KMS-11 (cell line): ENCODE measurements around the gene MST1R.
"Not testable (repeated sequence)": the region's sequence is repeated elsewhere in the genome, so short reads cannot be mapped to it uniquely, and the experiment has no call there.

Experiments used
- H2AFZ ChIP-seq: fragments of 200-600 bp; sonication (generic); 2 replicates; pipeline ENCODE4 v1.6.1; 2016; ENCODE audit warnings: antibody characterized with exemption, mixed run types, low read depth
- H3K27ac ChIP-seq: fragments of 200-600 bp; sonication (generic); 2 replicates; pipeline ENCODE4 v1.6.1; 2016; ENCODE audit warnings: mild to moderate bottlenecking, mixed run types
- H3K27me3 ChIP-seq: fragments of 200-600 bp; sonication (generic); 2 replicates; pipeline ENCODE4 v1.6.1; 2017; ENCODE audit warnings: mild to moderate bottlenecking, low read depth, mixed run types, moderate library complexity; ENCODE audit not compliant: insufficient read depth
- H3K36me3 ChIP-seq: fragments of 200-600 bp; sonication (generic); 2 replicates; pipeline ENCODE4 v1.6.1; 2017; ENCODE audit warnings: mild to moderate bottlenecking, mixed run types; ENCODE audit not compliant: insufficient read depth
- H3K4me1 ChIP-seq: fragments of 200-600 bp; sonication (generic); 2 replicates; pipeline ENCODE4 v1.6.1; 2016; ENCODE audit warnings: mild to moderate bottlenecking, low read depth, mixed run types; ENCODE audit not compliant: poor library complexity, severe bottlenecking
- H3K4me2 ChIP-seq: fragments of 200-600 bp; sonication (generic); 2 replicates; pipeline ENCODE4 v1.7.0; 2016; ENCODE audit warnings: mild to moderate bottlenecking, mixed run types
- H3K4me3 ChIP-seq: fragments of 200-600 bp; sonication (generic); IDR thresholded peaks from 2 replicates; pipeline ENCODE4 v1.6.1; 2017; ENCODE audit warnings: low read depth, low read length, mixed read lengths; ENCODE audit not compliant: insufficient read depth
- H3K79me2 ChIP-seq: fragments of 200-600 bp; sonication (generic); 2 replicates; pipeline ENCODE4 v1.6.1; 2016; ENCODE audit warnings: low read depth, mixed run types; ENCODE audit not compliant: insufficient read depth
- H3K9ac ChIP-seq: fragments of 200-600 bp; sonication (generic); 2 replicates; pipeline ENCODE4 v1.6.1; 2016; ENCODE audit warnings: mild to moderate bottlenecking, mixed run types
- H4K20me1 ChIP-seq: fragments of 200-600 bp; sonication (generic); 2 replicates; pipeline ENCODE4 v1.6.1; 2016; ENCODE audit warnings: mild to moderate bottlenecking, mixed run types; ENCODE audit not compliant: insufficient read depth
- TF ChIP-seq, protein P1 (sequence below): fragments of 200-600 bp; sonication (generic); conservative IDR thresholded peaks from 2 replicates; pipeline ENCODE4 v1.6.1; 2017; ENCODE audit warnings: low read depth, mild to moderate bottlenecking, antibody characterized with exemption, low read length, moderate library complexity, mixed read lengths

The MST1R gene

DNA sequence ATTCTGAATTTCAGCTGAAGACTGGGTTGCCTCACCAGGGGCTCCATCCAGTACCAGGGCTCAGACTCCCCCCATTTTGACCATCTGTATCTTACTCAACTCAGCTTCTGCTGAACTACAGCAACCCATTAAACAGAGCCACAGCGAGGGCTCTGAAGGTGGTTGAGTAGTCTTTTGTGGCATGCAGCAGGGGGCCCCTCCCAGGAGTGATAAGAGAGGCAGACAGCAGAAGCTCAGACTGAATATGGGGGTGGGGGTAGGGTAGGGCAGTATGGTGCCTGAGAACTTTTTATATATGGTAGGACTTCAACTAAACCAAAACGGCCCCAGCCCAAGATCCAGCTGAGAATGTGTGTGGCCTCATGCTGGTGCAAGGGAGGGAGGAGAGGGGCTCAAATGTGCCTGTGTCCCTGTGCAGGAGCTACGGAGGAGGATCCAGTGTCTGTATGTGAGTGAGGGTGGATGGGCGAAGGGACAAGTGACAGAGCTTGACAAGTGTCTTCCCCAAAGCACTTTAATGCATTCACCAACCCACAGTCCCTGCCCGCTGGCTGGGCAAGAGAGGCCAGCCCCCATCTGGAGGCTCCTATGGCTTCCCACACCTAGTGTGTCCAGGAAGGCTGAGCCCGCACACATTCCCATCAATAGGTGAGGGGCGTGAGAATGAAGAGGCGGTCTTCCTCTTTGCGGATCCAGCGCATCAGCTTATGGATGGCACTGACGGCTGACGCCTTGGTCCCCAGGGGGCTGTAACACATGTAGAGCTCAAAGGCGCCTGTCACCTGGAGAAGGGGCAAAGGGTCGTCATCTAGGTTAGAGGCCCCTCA is 4.9 kb upstream of the MST1R start:
- H3K4me2 ChIP-seq, result no peak overlapping the region
- H3K9ac ChIP-seq, result no peak overlapping the region
- H3K36me3 ChIP-seq, result no peaks in the 10 kb centered on the region
- no peaks in the 10 kb centered on the region for H3K4me1 ChIP-seq
- TF ChIP-seq, protein P1, sequence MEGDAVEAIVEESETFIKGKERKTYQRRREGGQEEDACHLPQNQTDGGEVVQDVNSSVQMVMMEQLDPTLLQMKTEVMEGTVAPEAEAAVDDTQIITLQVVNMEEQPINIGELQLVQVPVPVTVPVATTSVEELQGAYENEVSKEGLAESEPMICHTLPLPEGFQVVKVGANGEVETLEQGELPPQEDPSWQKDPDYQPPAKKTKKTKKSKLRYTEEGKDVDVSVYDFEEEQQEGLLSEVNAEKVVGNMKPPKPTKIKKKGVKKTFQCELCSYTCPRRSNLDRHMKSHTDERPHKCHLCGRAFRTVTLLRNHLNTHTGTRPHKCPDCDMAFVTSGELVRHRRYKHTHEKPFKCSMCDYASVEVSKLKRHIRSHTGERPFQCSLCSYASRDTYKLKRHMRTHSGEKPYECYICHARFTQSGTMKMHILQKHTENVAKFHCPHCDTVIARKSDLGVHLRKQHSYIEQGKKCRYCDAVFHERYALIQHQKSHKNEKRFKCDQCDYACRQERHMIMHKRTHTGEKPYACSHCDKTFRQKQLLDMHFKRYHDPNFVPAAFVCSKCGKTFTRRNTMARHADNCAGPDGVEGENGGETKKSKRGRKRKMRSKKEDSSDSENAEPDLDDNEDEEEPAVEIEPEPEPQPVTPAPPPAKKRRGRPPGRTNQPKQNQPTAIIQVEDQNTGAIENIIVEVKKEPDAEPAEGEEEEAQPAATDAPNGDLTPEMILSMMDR, result no peak
- no peak overlapping the region for H2AFZ ChIP-seq
- H3K4me3 ChIP-seq, result no peak overlapping the region
- no peaks in the 10 kb centered on the region for H4K20me1 ChIP-seq
- no peaks in the 10 kb centered on the region for H3K27me3 ChIP-seq
- no peak overlapping the region for H3K27ac ChIP-seq
- no peaks in the 10 kb centered on the region for H3K79me2 ChIP-seq

DNA sequence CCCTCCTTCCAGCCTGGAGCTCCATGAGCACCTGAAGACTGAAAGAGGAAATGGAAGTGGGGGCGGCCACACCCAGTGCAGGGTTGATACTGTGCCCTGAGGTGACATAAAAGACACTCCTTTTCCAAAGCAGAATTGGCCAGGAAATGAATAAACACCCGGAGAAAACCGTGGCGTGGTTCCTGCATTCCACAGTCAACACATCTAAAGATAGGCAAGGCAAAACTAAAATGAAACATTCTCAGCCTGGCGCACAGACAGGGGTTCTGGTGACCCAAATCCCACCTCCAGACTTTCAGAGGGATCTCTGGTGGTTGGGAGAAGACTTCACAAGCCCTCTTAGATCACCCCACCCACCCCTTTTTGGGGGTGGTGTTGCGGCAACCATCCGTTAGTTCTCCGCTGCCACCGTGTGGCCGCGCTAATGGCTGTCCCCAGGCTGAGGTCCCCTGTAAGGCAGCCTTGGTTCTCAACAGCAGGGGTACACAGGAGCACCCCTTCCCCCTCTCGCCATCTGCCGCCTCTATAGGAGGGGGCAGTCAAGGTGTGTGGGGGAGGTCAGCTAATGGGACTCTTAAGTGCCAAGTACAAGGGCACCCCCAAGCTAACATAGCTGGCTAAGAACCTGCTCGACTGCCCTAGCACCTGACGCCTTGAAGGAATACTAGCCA is 2.5 kb upstream of the MST1R start:
- H2AFZ ChIP-seq, result no peak overlapping the region
- no peaks in the 10 kb centered on the region for H4K20me1 ChIP-seq
- no peaks in the 10 kb centered on the region for H3K79me2 ChIP-seq
- no peak overlapping the region for H3K4me3 ChIP-seq
- TF ChIP-seq, protein P1, result no peak
- H3K4me2 ChIP-seq, result no peak overlapping the region
- no peak overlapping the region for H3K9ac ChIP-seq
- H3K27ac ChIP-seq, result no peak overlapping the region
- H3K27me3 ChIP-seq, result no peaks in the 10 kb centered on the region
- H3K4me1 ChIP-seq, result peaks cover 11% of the 10 kb centered on the region
- H3K36me3 ChIP-seq, result no peaks in the 10 kb centered on the region

DNA sequence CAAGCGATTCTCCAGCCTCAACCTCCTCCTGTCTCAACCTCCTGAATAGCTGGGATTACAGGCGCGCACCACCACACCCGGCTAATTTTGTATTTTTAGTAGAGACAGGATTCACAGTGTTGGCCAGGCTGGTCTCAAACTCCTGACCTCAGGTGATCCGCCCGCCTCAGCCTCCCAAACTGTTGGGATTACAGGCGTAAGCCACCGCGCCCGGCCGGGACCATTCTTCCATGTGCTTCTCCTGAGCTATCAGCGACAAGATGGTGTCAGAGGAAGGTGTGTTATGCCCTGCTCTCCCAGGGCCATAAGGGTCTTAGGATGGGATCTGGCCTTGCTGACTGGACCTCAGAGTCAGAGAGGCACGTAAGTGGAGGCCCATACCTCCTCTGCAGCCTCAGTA is 775 bp upstream of the MST1R start:
- not testable (repeated sequence) for H3K36me3 ChIP-seq, H3K4me3 ChIP-seq, H3K4me2 ChIP-seq, H3K27ac ChIP-seq, H3K9ac ChIP-seq, H3K79me2 ChIP-seq, H3K27me3 ChIP-seq, H4K20me1 ChIP-seq, H2AFZ ChIP-seq
- H3K4me1 ChIP-seq, result peaks cover 13% of the 10 kb centered on the region

DNA sequence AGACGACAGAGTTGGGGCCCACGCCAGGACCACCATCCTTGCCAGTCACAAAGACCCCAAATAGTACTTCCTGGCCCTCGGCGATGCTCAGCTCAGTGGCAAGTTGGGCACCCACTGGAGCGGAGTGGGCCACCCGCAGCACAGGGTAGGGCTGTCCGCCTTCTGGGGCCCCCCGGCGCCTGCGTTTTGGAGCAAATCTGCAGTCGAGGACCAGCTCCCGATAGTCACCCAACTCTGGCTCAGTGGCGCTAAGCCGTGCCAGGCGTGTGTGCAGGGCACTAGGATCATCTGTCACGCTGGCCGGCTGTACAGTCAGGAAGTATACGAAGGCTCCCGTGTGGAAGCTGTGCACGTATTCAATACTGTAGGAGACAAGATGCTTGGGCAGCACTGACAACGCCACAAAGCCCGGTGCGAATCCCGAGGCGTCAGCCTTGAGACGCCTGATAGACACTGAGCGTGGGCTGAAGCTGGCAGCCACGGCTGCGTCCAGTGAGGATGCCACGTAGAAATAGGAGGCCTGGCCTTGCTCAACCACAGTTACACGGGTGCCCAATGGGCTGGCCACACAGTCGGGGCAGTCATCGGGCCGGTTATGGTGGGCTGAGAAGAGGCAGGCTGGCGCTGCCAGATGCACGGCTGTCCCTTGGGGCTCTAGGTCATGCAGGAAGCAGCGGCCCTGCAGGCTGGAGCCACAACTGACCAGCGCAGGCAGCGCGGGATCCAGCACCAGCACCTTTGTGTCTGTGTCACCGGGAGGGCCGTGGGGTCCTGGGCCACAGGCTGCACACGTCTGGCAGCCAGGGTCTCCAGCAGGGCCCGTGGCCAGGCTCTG is 945 bp downstream of the MST1R start:
- Histone ChIP-seq H3K9ac (no peak overlapping the region), H3K27me3 (no peaks in the 10 kb centered on the region), H3K4me3 (no peak overlapping the region), H2AFZ (no peak overlapping the region), H4K20me1 (no peaks in the 10 kb centered on the region), H3K27ac (no peak overlapping the region), H3K79me2 (no peaks in the 10 kb centered on the region), H3K4me1 (peaks cover 13% of the 10 kb centered on the region), H3K4me2 (no peak overlapping the region; the same call in 1 of the 2 replicates), H3K36me3 (no peaks in the 10 kb centered on the region)
- TF ChIP-seq, protein P1, result no peak
